Measurements from ENCODE around the gene LAMA2. TPM values are rescaled to one million over a fixed set of nuclear protein-coding genes. Genes with fewer than 3 reads are reported as not detected.

LAMA2 gene
- polyA plus RNA-seq, 1 donor = 5.4 TPM

DNA sequence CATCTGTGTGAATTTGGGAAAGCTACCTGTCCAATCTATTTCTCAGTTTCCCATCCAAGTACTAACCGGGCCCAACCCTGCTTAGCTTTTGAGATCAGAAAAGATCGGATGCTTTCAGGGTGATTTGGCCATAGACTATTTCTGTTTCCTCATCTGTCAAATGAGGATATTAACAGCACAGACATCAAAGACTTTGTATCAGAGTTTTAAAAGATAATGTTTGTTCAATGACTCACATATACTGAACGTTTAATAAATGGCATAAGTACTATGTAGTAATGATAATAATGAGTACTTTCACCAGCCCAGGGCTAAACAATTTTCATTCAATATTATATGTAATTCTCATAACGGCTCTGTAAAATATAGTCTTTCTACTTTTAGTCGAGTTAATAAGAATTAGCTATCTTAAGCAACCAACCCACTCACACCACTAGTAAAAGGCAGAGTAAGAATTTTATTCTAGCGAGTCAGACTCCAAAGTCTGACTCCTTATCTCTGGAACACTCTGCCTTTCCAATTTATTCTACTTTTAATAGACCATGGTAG, 610.5 kb downstream of the LAMA2 start:
- Histone ChIP-seq H3K9me3 (ENCODE audit: control insufficient read depth, low read depth, low read length) (no peaks in the 10 kb centered on the region), H3K36me3 (ENCODE audit: control insufficient read depth, insufficient read depth, low read length) (no peaks in the 10 kb centered on the region), H3K4me3 (ENCODE audit: low read length) (no peak overlapping the region), H3K27ac (ENCODE audit: low read length) (peak overlapping the region; percentile 71), H3K27me3 (ENCODE audit: control insufficient read depth, insufficient read depth, low read length) (no peaks in the 10 kb centered on the region), H3K4me1 (ENCODE audit: control insufficient read depth, insufficient read depth, low read length) (peaks cover 13% of the 10 kb centered on the region)
- 35% methylated on average over 2 of the region's 6 CpGs for WGBS (ENCODE audit: insufficient coverage, low lambda C conversion rate)
- peak; percentile 40 to 75 for DNase-seq

DNA sequence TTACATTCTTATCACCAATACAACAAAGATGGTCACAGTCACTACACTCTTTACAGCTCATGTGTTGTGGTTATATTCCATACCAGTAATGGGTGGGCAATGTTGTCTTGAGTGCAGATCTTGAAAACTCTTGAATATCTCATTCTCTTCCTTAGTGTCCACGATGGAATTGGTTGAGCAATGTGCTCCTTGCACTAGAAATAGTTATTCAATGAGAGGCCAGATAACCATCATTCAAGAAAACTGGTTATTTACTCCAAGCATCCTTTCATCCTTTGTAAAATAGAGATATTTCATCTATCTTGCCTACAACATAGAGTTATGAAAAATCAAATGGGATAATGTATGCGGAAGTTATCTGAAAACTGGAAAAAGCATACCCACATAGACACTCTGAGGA, 611.2 kb downstream of the LAMA2 start:
- WGBS (ENCODE audit: insufficient coverage, low lambda C conversion rate) = no CpG with 5 or more reads among the region's 2 CpGs
- H3K9me3 ChIP-seq (ENCODE audit: control insufficient read depth, low read depth, low read length) = no peaks in the 10 kb centered on the region
- H3K36me3 ChIP-seq (ENCODE audit: control insufficient read depth, insufficient read depth, low read length) = no peaks in the 10 kb centered on the region
- DNase-seq = no peak
- peaks cover 17% of the 10 kb centered on the region for H3K4me1 ChIP-seq (ENCODE audit: control insufficient read depth, insufficient read depth, low read length)
- H3K27me3 ChIP-seq (ENCODE audit: control insufficient read depth, insufficient read depth, low read length) = no peaks in the 10 kb centered on the region
- no peak overlapping the region for H3K4me3 ChIP-seq (ENCODE audit: low read length)
- H3K27ac ChIP-seq (ENCODE audit: low read length) = peak overlapping the region; percentile 71

- Histone ChIP-seq H3K27me3 (ENCODE audit: control insufficient read depth, insufficient read depth, low read length) (no peaks in the 10 kb centered on the region), H3K36me3 (ENCODE audit: control insufficient read depth, insufficient read depth, low read length) (no peaks in the 10 kb centered on the region), H3K4me3 (ENCODE audit: low read length) (no peak overlapping the region), H3K9me3 (ENCODE audit: control insufficient read depth, low read depth, low read length) (no peaks in the 10 kb centered on the region), H3K27ac (ENCODE audit: low read length) (peak overlapping the region; percentile 71), H3K4me1 (ENCODE audit: control insufficient read depth, insufficient read depth, low read length) (peaks cover 17% of the 10 kb centered on the region)
- DNase-seq = no peak
These were observed 611.6 kb downstream of the LAMA2 start for GRCh38 chr6:129494586-129494985.

DNA sequence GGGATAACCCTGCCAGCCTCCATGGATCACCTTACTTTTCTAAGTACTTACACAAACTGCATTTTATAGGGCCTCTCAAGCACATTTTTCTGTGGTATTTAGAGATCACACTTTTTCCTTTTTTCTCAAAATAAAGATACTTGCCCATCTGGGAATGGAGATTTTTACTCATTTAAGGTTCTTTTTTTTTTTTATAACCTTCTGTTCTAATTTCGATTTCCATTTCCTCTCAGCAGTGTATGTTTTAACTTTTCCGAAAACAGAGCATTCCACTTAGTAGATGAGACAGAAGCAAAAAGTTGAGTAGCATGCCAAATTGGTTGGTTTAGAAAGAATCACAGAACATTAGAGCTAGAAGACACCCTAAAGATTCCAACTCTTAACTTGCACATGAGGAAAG, 612.7 kb downstream of the LAMA2 start:
- Histone ChIP-seq H3K4me1 (ENCODE audit: control insufficient read depth, insufficient read depth, low read length) (peaks cover 14% of the 10 kb centered on the region), H3K9me3 (ENCODE audit: control insufficient read depth, low read depth, low read length) (no peaks in the 10 kb centered on the region), H3K4me3 (ENCODE audit: low read length) (no peak overlapping the region), H3K27ac (ENCODE audit: low read length) (no peak overlapping the region), H3K27me3 (ENCODE audit: control insufficient read depth, insufficient read depth, low read length) (no peaks in the 10 kb centered on the region), H3K36me3 (ENCODE audit: control insufficient read depth, insufficient read depth, low read length) (no peaks in the 10 kb centered on the region)
- DNase-seq = no peak
- WGBS (ENCODE audit: insufficient coverage, low lambda C conversion rate) = 95% methylated on average over 2 of the region's 2 CpGs

- Histone ChIP-seq H3K27me3 (ENCODE audit: control insufficient read depth, insufficient read depth, low read length) (no peaks in the 10 kb centered on the region), H3K9me3 (ENCODE audit: control insufficient read depth, low read depth, low read length) (no peaks in the 10 kb centered on the region), H3K36me3 (ENCODE audit: control insufficient read depth, insufficient read depth, low read length) (no peaks in the 10 kb centered on the region), H3K4me1 (ENCODE audit: control insufficient read depth, insufficient read depth, low read length) (peaks cover 14% of the 10 kb centered on the region), H3K4me3 (ENCODE audit: low read length) (no peak overlapping the region), H3K27ac (ENCODE audit: low read length) (peak overlapping the region; percentile 5)
- 34% methylated on average over 3 of the region's 6 CpGs for WGBS (ENCODE audit: insufficient coverage, low lambda C conversion rate)
- DNase-seq = peak in 1 of 2 donors; percentile 32
These were observed 614.8 kb downstream of the LAMA2 start for GRCh38 chr6:129497481-129498441.

DNA sequence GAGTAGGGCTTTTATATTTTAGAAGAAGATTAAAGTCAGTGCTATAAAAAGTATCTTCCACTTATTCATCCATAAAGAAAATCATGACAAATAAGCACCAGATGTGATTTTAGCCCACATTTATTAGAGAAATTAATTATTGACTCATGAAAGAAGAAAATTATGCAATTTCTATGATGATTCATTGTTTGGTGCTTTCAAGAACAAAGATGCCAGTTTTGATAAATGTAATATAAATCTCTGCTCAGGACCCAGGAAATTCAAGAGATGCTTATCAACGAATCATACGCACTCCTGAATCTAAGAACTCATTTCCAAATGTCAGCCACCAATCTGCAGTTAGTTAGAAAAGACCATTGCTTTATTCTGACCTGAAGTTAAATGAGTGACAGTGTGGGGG, 615.6 kb downstream of the LAMA2 start:
- no peak for DNase-seq
- Histone ChIP-seq H3K36me3 (ENCODE audit: control insufficient read depth, insufficient read depth, low read length) (no peaks in the 10 kb centered on the region), H3K27me3 (ENCODE audit: control insufficient read depth, insufficient read depth, low read length) (no peaks in the 10 kb centered on the region), H3K4me3 (ENCODE audit: low read length) (peak overlapping the region; percentile 14), H3K4me1 (ENCODE audit: control insufficient read depth, insufficient read depth, low read length) (peaks cover 14% of the 10 kb centered on the region), H3K27ac (ENCODE audit: low read length) (peak overlapping the region; percentile 5), H3K9me3 (ENCODE audit: control insufficient read depth, low read depth, low read length) (no peaks in the 10 kb centered on the region)
- WGBS (ENCODE audit: insufficient coverage, low lambda C conversion rate) = no CpG with 5 or more reads among the region's 2 CpGs

GRCh38 chr6:129498950-129499842, 616.3 kb downstream of the LAMA2 start:
- Histone ChIP-seq H3K9me3 (ENCODE audit: control insufficient read depth, low read depth, low read length) (no peaks in the 10 kb centered on the region), H3K4me1 (ENCODE audit: control insufficient read depth, insufficient read depth, low read length) (peaks cover 14% of the 10 kb centered on the region), H3K27ac (ENCODE audit: low read length) (no peak overlapping the region), H3K27me3 (ENCODE audit: control insufficient read depth, insufficient read depth, low read length) (no peaks in the 10 kb centered on the region), H3K4me3 (ENCODE audit: low read length) (peak overlapping the region; percentile 14), H3K36me3 (ENCODE audit: control insufficient read depth, insufficient read depth, low read length) (no peaks in the 10 kb centered on the region)
- peak; percentile 22 to 55 for DNase-seq
- WGBS (ENCODE audit: insufficient coverage, low lambda C conversion rate) = 7% methylated on average over 3 of the region's 8 CpGs

DNA sequence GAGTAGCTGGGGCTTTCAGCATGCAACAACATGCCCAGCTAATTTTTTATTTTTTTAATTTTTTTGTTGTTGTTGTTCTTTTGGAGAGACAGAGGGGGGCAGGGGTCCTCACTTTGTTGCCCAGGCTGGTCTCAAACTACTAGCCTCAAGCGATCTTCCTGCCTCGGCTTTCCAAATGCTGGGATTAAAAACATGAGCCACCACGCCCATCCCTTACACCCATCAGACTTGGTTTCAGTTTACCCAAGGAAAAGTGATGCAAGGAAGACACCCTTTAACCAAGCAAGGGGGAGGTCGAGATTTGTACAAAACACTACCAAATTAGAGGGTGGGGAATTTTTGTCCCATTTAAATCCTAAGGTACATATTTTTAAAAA, 616.9 kb downstream of the LAMA2 start:
- DNase-seq = no peak
- no peaks in the 10 kb centered on the region for H3K27me3 ChIP-seq (ENCODE audit: control insufficient read depth, insufficient read depth, low read length)
- no peak overlapping the region for H3K4me3 ChIP-seq (ENCODE audit: low read length)
- WGBS (ENCODE audit: insufficient coverage, low lambda C conversion rate) = 100% methylated on average over 3 of the region's 4 CpGs
- no peaks in the 10 kb centered on the region for H3K36me3 ChIP-seq (ENCODE audit: control insufficient read depth, insufficient read depth, low read length)
- H3K4me1 ChIP-seq (ENCODE audit: control insufficient read depth, insufficient read depth, low read length) = peaks cover 11% of the 10 kb centered on the region
- H3K9me3 ChIP-seq (ENCODE audit: control insufficient read depth, low read depth, low read length) = no peaks in the 10 kb centered on the region
- no peak overlapping the region for H3K27ac ChIP-seq (ENCODE audit: low read length)

GRCh38 chr6:129500958-129501739, 618.2 kb downstream of the LAMA2 start:
- no peaks in the 10 kb centered on the region for H3K36me3 ChIP-seq (ENCODE audit: control insufficient read depth, insufficient read depth, low read length)
- WGBS (ENCODE audit: insufficient coverage, low lambda C conversion rate) = no CpG with 5 or more reads among the region's 13 CpGs
- no peak overlapping the region for H3K4me3 ChIP-seq (ENCODE audit: low read length)
- H3K4me1 ChIP-seq (ENCODE audit: control insufficient read depth, insufficient read depth, low read length) = peaks cover 11% of the 10 kb centered on the region
- H3K9me3 ChIP-seq (ENCODE audit: control insufficient read depth, low read depth, low read length) = no peaks in the 10 kb centered on the region
- H3K27me3 ChIP-seq (ENCODE audit: control insufficient read depth, insufficient read depth, low read length) = no peaks in the 10 kb centered on the region
- H3K27ac ChIP-seq (ENCODE audit: low read length) = no peak overlapping the region
- no peak for DNase-seq

Data from large intestine (tissue), 3 donors.